Fibroblast of pulmonary artery (primary cell): ENCODE data around the gene TRUB2.

Experiments
- DNase-seq: peaks from one replicate; pipeline ENCODE4 v3.0.0-alpha.2; 2010; ENCODE audit warnings: low read depth
- H3K4me3 ChIP-seq: replicated peaks from 2 replicates; pipeline ENCODE4 v1.5.1; 2011; ENCODE audit warnings: low read depth, mild to moderate bottlenecking, control low read depth, low read length, moderate library complexity
- CTCF ChIP-seq: IDR thresholded peaks from 2 replicates; pipeline ENCODE4 v1.5.1; 2011; ENCODE audit warnings: mild to moderate bottlenecking, control low read depth, low read length, inconsistent platforms; ENCODE audit errors: missing control alignments

The TRUB2 gene

GRCh38 chr9:128266868-128267590, 55.2 kb downstream of the TRUB2 start:
- TF ChIP-seq CTCF: no peak
- no peak overlapping the region for H3K4me3 ChIP-seq
- DNase-seq: no peak

GRCh38 chr9:128265348-128265847, 56.8 kb downstream of the TRUB2 start:
- DNase-seq: no peak
- TF ChIP-seq CTCF: no peak
- H3K4me3 ChIP-seq: no peak overlapping the region

- no peak for DNase-seq
These were observed 59.6 kb downstream of the TRUB2 start for GRCh38 chr9:128262687-128263086.

GRCh38 chr9:128260340-128260739, 61.9 kb downstream of the TRUB2 start:
- no peak for TF ChIP-seq CTCF
- no peak overlapping the region for H3K4me3 ChIP-seq
- no peak for DNase-seq

More at GRCh38 chr9:128262687-128263086, 59.6 kb downstream of the TRUB2 start:
- TF ChIP-seq CTCF: no peak
- H3K4me3 ChIP-seq: no peak overlapping the region

- DNase-seq: no peak
- no peak for TF ChIP-seq CTCF
- no peak overlapping the region for H3K4me3 ChIP-seq
These were observed 63.1 kb downstream of the TRUB2 start for GRCh38 chr9:128259156-128259555.

- DNase-seq: no peak
- TF ChIP-seq CTCF: no peak
- H3K4me3 ChIP-seq: no peak overlapping the region
These were observed 63.9 kb downstream of the TRUB2 start for GRCh38 chr9:128258326-128258725.

GRCh38 chr9:128257907-128258306, 64.3 kb downstream of the TRUB2 start:
- no peak for TF ChIP-seq CTCF
- H3K4me3 ChIP-seq: no peak overlapping the region
- no peak for DNase-seq
